Measurements from ENCODE around the gene MORF4L1.

Gene MORF4L1

GRCh38 chr15:78921517-78921916 is 48.8 kb downstream of the MORF4L1 start:
- Histone ChIP-seq H3K4me2 (ENCODE audit: low read depth, low read length, poor library complexity, severe bottlenecking) (no peak overlapping the region), H3K79me2 (ENCODE audit: insufficient read depth, low read length) (no peaks in the 10 kb centered on the region), H3K4me3 (ENCODE audit: low read length, poor library complexity, severe bottlenecking) (no peak overlapping the region), H3K9me3 (ENCODE audit: insufficient read depth, low read depth, low read length) (no peaks in the 10 kb centered on the region), H3K9ac (ENCODE audit: low read depth, low read length, poor library complexity, severe bottlenecking) (no peak overlapping the region), H3F3A (ENCODE audit: low read depth) (no peaks in the 10 kb centered on the region), H2AFZ (ENCODE audit: low read length) (no peak overlapping the region), H4K20me1 (ENCODE audit: insufficient read depth, low read length, poor library complexity, severe bottlenecking) (no peaks in the 10 kb centered on the region), H3K36me3 (ENCODE audit: insufficient read depth, low read length) (peaks cover 61% of the 10 kb centered on the region; the same call in 1 of the 2 replicates), H3K9me2 (replicated peaks; ENCODE audit: low read depth, low read length) (no peaks in the 10 kb centered on the region), H3K27me3 (ENCODE audit: insufficient read depth, low read length, poor library complexity, severe bottlenecking) (no peaks in the 10 kb centered on the region), H3K4me1 (ENCODE audit: insufficient read depth, low read length, poor library complexity, severe bottlenecking) (no peaks in the 10 kb centered on the region)
- TF ChIP-seq CTCF (conservative IDR thresholded peaks at IDR 0.05; ENCODE audit: low read length) = no peak
- no peak for TF ChIP-seq EZH2phosphoT487 (IDR thresholded peaks at IDR 0.05; ENCODE audit: borderline replicate concordance)

GRCh38 chr15:78921940-78922339 is 49.2 kb downstream of the MORF4L1 start:
- H3K4me1 ChIP-seq (ENCODE audit: insufficient read depth, low read length, poor library complexity, severe bottlenecking) = no peaks in the 10 kb centered on the region
- H3K79me2 ChIP-seq (ENCODE audit: insufficient read depth, low read length) = no peaks in the 10 kb centered on the region
- H3K9me2 ChIP-seq (replicated peaks; ENCODE audit: low read depth, low read length) = no peaks in the 10 kb centered on the region
- H2AFZ ChIP-seq (ENCODE audit: low read length) = no peak overlapping the region
- no peaks in the 10 kb centered on the region for H3F3A ChIP-seq (ENCODE audit: low read depth)
- H3K4me3 ChIP-seq (ENCODE audit: low read length, poor library complexity, severe bottlenecking) = no peak overlapping the region
- peaks cover 63% of the 10 kb centered on the region; the same call in 1 of the 2 replicates for H3K36me3 ChIP-seq (ENCODE audit: insufficient read depth, low read length)
- H4K20me1 ChIP-seq (ENCODE audit: insufficient read depth, low read length, poor library complexity, severe bottlenecking) = no peaks in the 10 kb centered on the region
- no peak overlapping the region for H3K4me2 ChIP-seq (ENCODE audit: low read depth, low read length, poor library complexity, severe bottlenecking)
- no peaks in the 10 kb centered on the region for H3K9me3 ChIP-seq (ENCODE audit: insufficient read depth, low read depth, low read length)
- TF ChIP-seq EZH2phosphoT487 (IDR thresholded peaks at IDR 0.05; ENCODE audit: borderline replicate concordance) (no peak), CTCF (conservative IDR thresholded peaks at IDR 0.05; ENCODE audit: low read length) (no peak)
- H3K27me3 ChIP-seq (ENCODE audit: insufficient read depth, low read length, poor library complexity, severe bottlenecking) = no peaks in the 10 kb centered on the region
- no peak overlapping the region for H3K9ac ChIP-seq (ENCODE audit: low read depth, low read length, poor library complexity, severe bottlenecking)

- no peak overlapping the region for H3K4me2 ChIP-seq (ENCODE audit: low read depth, low read length, poor library complexity, severe bottlenecking)
- H3K9me3 ChIP-seq (ENCODE audit: insufficient read depth, low read depth, low read length) = no peaks in the 10 kb centered on the region
- no peak overlapping the region for H3K4me3 ChIP-seq (ENCODE audit: low read length, poor library complexity, severe bottlenecking)
- no peaks in the 10 kb centered on the region for H3F3A ChIP-seq (ENCODE audit: low read depth)
- no peaks in the 10 kb centered on the region for H3K4me1 ChIP-seq (ENCODE audit: insufficient read depth, low read length, poor library complexity, severe bottlenecking)
- H3K79me2 ChIP-seq (ENCODE audit: insufficient read depth, low read length) = no peaks in the 10 kb centered on the region
- no peaks in the 10 kb centered on the region for H3K27me3 ChIP-seq (ENCODE audit: insufficient read depth, low read length, poor library complexity, severe bottlenecking)
- H4K20me1 ChIP-seq (ENCODE audit: insufficient read depth, low read length, poor library complexity, severe bottlenecking) = no peaks in the 10 kb centered on the region
- no peak overlapping the region for H2AFZ ChIP-seq (ENCODE audit: low read length)
- no peaks in the 10 kb centered on the region for H3K9me2 ChIP-seq (replicated peaks; ENCODE audit: low read depth, low read length)
- no peak for TF ChIP-seq CTCF (conservative IDR thresholded peaks at IDR 0.05; ENCODE audit: low read length)
- no peak for TF ChIP-seq EZH2phosphoT487 (IDR thresholded peaks at IDR 0.05; ENCODE audit: borderline replicate concordance)
- no peak overlapping the region for H3K9ac ChIP-seq (ENCODE audit: low read depth, low read length, poor library complexity, severe bottlenecking)
- H3K36me3 ChIP-seq (ENCODE audit: insufficient read depth, low read length) = peaks cover 66% of the 10 kb centered on the region; the same call in 1 of the 2 replicates
Measured at GRCh38 chr15:78922527-78922926, 49.8 kb downstream of the MORF4L1 start.
